DMS153 treated with DMSO at 0.1 percent for 48 hours (cell line): ENCODE data around the gene RAB1B.
"Not testable (repeated sequence)": the region's sequence is repeated elsewhere in the genome, so short reads cannot be mapped to it uniquely, and the experiment has no call there.

Experiments used
- DNase-seq: peaks from one replicate; lab custom pipeline; 2025; ENCODE audit not compliant: unreplicated experiment; lab: John Stamatoyannopoulos, UW

RAB1B gene

DNA sequence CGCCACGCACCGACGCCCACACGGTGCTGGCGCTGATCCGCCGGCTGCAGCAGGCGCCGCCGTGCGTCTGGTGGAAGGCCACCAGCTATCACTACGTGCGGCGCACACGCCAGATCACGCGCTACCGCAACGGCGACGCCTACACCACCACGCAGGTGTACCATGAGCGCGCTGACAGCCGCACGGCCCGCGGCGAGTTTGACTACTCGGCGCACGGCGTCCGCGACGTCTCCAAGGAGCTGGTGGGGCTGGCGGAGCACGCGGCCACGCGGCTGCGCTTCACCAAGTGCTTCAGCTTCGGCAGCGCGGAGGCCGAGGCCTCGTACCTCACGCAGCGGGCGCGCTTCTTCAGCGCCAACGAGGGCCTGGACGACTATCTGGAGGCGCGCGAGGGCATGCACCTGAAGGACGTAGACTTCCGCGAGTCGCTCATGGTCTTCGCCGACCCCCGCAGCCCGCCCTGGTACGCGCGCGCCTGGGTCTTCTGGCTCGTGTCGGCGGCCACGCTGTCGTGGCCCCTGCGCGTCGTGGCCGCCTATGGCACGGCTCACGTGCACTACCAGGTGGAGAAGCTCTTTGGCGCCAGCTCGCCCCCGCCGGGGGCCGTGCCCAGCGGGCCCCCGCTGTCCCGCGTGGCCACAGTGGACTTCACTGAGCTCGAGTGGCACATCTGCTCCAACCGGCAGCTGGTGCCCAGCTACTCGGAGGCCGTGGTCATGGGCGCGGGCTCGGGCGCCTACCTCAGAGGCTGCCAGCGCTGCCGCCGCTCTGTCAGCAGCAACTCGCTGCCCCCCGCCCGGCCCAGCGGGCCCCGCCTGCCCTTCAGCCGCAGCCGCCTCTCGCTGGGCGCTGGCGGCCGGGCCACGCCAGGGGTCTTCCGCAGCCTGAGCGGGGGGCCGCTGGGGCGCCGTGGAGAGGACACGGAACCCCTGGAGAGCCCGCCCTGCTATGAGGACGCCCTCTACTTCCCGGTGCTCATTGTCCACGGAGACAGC, 26.5 kb downstream of the RAB1B start:
- no peak for DNase-seq

DNA sequence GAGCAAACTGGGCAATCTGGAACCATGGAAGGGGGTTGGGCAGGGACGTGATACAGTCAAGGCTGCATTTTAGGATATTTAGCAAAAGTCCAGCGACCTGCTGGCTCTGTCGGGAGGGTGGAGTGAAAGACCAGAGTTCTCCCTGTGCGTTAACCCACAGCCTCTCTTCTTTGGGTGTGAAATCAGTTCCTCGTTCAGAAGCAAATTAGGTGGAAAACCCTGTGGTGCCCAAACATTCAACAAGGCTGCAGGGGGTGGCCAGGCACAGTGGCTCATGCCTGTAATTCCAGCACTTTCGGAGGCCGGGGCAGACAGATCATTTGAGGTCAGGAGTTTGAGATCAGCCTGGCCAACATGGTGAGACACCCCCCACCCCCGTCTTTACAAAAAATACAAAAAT, 29.2 kb downstream of the RAB1B start:
- DNase-seq, result no peak

GRCh38 chr11:66299186-66299585, 30.7 kb downstream of the RAB1B start:
- DNase-seq, result no peak

DNA sequence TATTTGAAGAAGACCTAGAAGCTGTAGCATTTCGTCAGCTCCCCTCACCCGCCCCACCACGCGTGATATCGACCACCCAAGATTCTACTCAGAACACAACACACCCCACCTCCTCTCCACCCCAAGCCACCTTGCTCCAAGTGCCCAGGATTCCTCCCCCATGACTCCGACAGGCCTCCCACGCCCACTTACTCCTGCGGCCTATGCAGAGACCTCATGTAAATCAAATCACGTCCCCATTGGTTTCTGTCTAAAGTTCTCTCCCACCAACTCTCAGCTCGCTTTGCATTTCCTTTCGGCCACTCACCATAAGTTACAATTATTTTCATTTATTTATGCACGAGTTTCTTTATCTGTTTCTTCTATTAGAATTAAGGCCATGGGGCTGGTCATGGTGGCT, 34.2 kb downstream of the RAB1B start:
- no peak for DNase-seq

- DNase-seq, result no peak
Measured at GRCh38 chr11:66309475-66309874, 41.0 kb downstream of the RAB1B start.

DNA sequence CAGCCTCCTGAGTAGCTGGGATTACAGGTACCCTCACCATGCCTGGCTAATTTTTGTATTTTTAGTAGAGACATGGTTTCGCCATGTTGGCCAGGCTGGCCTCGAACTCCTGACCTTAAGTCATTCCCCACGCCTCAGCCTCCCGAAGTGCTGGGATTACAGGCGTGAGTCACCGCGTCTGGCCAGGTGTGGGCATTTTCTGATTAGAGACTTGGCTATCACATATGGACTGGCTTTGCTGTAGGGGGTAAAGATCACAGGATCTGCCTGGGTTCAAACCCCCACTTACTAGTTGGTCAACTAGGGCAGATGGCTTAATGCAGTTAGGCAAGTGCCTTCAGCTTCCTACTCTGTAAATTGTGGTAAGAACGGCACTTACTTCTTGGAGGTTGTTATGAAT, 41.9 kb downstream of the RAB1B start:
- DNase-seq, result no peak

DNA sequence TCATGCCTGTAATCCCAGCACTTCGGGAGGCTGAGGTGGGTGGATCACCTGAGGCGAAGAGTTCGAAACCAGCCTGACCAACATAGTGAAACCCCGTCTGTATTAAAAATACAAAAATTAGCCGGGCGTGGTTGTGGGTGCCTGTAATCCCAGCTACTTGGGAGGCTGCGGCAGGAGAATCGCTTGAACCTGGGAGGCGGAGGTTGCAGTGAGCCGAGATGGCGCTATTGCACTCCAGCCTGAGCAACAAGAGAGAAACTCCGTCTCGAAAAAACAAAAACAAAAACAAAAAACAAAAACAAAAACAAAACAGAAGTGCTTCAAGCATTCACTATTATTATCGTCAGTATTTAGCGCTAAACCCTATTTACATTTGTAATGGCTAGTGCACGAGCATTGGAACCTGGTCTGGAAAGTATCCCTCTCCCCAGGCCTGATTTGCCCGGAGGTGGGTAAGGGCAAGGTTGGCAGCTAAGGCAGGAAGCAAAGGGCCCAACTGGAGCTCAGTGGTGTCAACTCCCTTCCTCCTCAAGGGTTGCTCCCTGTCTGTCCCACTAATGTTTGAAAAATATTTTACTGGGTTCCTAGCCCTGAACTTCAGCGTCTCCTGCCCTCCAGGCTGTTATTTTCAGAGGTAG, 42.5 kb downstream of the RAB1B start:
- not testable (repeated sequence) for DNase-seq

- no peak for DNase-seq
Measured at GRCh38 chr11:66311470-66311964, 43.1 kb downstream of the RAB1B start.

DNA sequence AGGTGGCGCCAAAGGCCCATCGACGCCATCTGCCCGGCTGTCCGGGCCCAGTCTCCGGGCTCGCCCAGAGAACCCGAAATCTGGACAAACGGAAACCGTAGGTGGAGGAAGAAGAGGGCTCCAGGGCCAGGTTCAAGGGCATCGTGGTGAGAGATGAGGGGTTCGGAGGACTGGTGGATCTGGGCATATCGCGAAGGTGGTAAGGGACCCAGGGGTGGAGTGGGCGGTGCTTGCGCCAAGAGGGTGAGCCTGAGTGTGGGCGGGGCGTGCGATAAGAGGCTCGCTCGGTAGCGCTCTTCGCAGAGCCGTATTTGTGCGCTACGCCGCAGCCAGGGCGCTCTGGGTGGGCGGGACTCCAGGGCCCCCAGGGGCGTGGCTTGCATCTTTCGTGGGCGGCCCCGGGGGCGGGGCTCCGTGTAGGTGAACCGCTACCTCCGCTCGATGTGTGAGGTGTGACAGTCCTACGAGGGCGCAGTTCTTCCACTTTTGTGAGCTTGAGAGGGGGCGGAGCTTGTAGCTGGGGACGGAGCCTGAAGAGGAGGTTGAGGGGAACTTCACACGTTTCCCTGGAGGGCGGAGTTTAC, 43.6 kb downstream of the RAB1B start:
- DNase-seq, result peak; percentile 93

GRCh38 chr11:66312549-66313320, 44.3 kb downstream of the RAB1B start:
- DNase-seq, result peak; percentile 94

- no peak for DNase-seq
Measured at GRCh38 chr11:66313321-66314185, 45.1 kb downstream of the RAB1B start.

DNA sequence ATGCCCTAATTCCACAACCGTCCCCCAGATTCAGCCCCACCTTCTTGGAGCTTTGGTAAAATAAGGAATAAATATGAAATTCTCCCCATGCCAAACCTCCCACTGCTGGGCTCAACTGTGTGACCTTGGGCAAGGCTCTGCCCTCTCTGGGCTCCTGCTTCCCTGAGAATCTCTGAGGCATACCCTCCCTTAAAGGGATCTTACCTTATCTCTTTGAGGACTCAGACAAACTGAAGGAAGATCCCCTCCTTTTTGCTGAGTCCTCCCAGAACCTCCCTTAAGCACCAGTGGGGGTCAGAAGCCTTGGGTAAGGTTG, 45.7 kb downstream of the RAB1B start:
- no peak for DNase-seq

GRCh38 chr11:66314561-66315497, 46.4 kb downstream of the RAB1B start:
- DNase-seq, result no peak

GRCh38 chr11:66315498-66315885, 47.1 kb downstream of the RAB1B start:
- no peak for DNase-seq

DNA sequence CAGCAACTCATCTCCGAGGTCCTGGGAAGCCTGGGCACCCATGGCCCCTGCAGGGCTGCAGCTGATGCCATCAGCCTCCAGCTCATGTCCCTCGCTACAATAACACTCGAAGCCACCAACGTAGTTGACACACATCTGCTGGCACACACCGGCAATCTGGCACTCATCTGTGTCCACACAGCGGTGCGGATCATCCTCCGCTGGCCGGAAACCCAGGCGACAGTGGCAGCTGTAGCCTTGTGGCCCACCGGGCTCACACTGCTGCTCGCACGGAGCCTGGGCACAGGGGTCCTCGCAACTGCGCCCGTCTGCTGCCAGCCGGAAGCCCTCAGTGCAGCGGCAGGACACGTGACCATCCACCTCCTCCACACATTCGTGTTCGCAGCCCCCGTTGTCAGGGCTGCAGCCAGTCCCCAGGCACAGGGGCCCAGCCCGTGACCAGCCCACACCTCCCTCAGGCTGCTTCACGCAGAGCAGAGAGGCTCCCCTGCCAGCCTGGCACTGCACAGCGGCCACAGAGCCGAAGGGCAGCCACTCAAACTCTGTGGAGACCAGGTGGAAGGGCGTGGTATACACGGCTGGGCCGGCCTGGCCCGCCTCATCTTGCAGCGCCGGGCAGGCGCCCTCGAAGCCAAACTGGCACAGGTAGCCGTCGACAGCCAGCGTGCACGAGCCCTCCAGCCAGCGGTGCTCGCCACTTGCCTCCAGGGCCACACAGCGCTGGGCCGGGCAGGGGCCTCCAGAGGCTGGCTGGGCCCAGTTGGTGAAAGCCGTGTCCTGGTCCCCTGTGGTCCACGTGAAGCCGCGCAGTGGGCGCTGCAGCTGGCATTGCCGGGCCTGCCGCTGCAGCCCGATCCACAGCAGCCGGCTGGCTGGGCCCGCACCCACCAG, 47.7 kb downstream of the RAB1B start:
- no peak for DNase-seq

DNA sequence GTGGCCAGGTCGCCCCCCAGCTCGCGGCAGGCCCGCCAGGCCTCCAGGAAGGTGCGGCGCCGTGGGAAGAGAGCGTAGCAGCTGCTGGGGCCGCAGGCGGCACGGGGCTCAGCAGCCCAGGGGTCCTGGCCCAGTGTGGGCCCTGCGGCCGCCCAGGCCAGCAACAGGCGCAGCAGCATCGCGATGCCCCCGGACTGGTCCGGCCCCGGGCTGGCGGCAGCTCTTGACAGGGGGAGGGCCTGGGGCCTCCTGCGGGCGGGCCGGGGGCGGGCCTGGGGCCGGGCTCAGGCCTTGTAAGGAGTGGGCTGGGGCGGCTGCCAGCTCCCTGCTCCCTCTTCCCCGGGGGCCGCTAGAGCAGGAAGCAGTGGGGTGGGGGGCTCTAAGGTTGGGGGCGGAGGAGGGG, 48.4 kb downstream of the RAB1B start, which contains the start of gene CD248:
CD248 (minus strand) TSS at position 196 of the 403 bp plus-strand sequence; CDS start at position 179, 17 bp downstream.
- no peak for DNase-seq

DNA sequence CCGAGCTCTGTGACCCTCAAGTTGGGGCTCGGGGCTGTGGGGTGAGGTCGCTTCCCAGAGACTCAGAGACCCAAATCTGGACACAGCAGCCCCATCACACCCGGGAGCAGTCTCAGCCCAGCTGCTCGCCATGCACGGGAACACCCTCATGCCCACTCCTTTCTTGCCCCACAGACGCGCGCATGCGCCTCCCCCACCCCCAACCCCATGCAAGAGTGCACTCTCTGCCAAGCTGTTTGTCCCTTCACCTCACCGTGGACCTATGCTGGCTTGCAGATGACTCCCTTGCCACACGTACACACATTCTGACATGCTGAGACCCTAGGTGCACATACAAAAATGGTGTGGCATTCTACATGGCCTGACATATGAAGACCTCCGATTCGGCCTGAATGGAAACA, 48.9 kb downstream of the RAB1B start:
- DNase-seq, result no peak
